ENCODE results near the gene REG1A.

Gene REG1A

DNA sequence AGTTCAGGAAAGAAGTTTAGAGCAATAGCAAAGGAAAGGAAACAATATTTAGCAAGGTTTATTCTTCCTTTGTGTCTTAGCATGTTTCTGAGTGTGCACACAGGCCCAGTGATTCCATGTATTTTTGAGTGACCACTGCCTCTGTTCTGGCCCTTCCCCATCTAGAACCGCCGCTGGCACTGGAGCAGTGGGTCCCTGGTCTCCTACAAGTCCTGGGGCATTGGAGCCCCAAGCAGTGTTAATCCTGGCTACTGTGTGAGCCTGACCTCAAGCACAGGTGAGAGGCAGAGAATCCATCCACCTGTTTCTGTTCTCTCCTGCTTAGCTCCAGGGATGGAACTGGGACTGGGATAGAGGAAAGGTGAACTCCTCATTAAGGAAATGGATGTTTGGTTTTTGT, 2.4 kb downstream of the REG1A start:
- TF ChIP-seq, protein P1, sequence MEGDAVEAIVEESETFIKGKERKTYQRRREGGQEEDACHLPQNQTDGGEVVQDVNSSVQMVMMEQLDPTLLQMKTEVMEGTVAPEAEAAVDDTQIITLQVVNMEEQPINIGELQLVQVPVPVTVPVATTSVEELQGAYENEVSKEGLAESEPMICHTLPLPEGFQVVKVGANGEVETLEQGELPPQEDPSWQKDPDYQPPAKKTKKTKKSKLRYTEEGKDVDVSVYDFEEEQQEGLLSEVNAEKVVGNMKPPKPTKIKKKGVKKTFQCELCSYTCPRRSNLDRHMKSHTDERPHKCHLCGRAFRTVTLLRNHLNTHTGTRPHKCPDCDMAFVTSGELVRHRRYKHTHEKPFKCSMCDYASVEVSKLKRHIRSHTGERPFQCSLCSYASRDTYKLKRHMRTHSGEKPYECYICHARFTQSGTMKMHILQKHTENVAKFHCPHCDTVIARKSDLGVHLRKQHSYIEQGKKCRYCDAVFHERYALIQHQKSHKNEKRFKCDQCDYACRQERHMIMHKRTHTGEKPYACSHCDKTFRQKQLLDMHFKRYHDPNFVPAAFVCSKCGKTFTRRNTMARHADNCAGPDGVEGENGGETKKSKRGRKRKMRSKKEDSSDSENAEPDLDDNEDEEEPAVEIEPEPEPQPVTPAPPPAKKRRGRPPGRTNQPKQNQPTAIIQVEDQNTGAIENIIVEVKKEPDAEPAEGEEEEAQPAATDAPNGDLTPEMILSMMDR (IDR thresholded peaks at IDR 0.05; ENCODE audit: low read depth, low read length) = no peak
- DNase-seq (ENCODE audit: low read depth, low spot score) = no peak
- in situ Hi-C loops (cut with HindIII; ENCODE audit: low sequenced_read_pairs) = no loop called here
- no peak overlapping the region for H3K4me3 ChIP-seq (ENCODE audit: low read depth, low read length)

- no peak for DNase-seq (ENCODE audit: low read depth, low spot score)
- TF ChIP-seq, protein P1 (IDR thresholded peaks at IDR 0.05; ENCODE audit: low read depth, low read length) = no peak
- H3K4me3 ChIP-seq (ENCODE audit: low read depth, low read length) = no peak overlapping the region
- in situ Hi-C loops (cut with HindIII; ENCODE audit: low sequenced_read_pairs) = no loop called here
Measured at GRCh38 chr2:79124907-79125720, 4.8 kb downstream of the REG1A start.

GRCh38 chr2:79125721-79125985, 5.4 kb downstream of the REG1A start:
- TF ChIP-seq, protein P1 (IDR thresholded peaks at IDR 0.05; ENCODE audit: low read depth, low read length) = no peak
- in situ Hi-C loops (cut with HindIII; ENCODE audit: low sequenced_read_pairs) = no loop called here
- no peak overlapping the region for H3K4me3 ChIP-seq (ENCODE audit: low read depth, low read length)
- no peak for DNase-seq (ENCODE audit: low read depth, low spot score)

- in situ Hi-C loops (cut with HindIII; ENCODE audit: low sequenced_read_pairs) = no loop called here
- TF ChIP-seq, protein P1 (IDR thresholded peaks at IDR 0.05; ENCODE audit: low read depth, low read length) = no peak
- no peak for DNase-seq (ENCODE audit: low read depth, low spot score)
Measured at GRCh38 chr2:79128406-79128805, 8.1 kb downstream of the REG1A start.

DNA sequence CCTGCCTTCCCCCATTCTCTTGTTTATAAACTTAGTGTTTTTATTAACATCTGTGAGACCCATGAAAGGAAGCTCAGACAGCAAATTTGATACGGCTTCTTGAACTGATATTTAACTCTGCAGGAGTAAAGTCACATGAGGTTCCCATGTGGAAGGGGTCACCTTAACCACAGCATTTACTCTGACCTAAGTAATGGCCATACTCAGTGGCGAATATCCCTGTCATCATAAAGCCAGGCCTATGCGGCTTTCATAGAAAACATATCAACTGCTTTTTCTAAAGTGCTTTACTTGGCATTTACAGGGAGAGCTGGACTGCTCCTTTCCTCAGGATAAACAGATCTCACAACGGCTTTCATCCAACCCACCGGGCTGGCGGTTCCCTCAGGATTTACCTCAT, 9.0 kb downstream of the REG1A start:
- in situ Hi-C loops (cut with HindIII; ENCODE audit: low sequenced_read_pairs) = no loop called here
- H3K4me3 ChIP-seq (ENCODE audit: low read depth, low read length) = no peak overlapping the region
- DNase-seq (ENCODE audit: low read depth, low spot score) = no peak
- TF ChIP-seq, protein P1 (IDR thresholded peaks at IDR 0.05; ENCODE audit: low read depth, low read length) = no peak

More at GRCh38 chr2:79128406-79128805, 8.1 kb downstream of the REG1A start:
- no peak overlapping the region for H3K4me3 ChIP-seq (ENCODE audit: low read depth, low read length)

DNA sequence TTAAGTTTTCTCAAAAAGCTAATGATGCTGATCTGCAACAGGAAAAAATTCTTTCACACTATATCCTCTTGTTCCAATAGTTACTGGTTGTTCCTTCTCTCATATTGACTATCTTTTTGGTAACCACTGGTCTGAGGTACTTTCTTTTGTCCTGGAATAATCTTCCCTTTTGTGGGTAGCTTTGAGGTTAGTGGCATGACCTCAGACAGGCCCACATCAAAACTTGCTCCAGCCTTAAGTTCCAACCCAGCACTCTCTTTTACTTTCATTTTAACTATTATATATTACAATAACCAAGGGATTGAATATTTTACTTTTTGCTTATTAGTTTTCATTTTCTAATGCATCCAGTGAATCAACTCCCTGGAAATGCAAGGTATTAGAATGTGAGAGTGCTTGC, 9.5 kb downstream of the REG1A start:
- no peak for DNase-seq (ENCODE audit: low read depth, low spot score)
- in situ Hi-C loops (cut with HindIII; ENCODE audit: low sequenced_read_pairs) = no loop called here
- TF ChIP-seq, protein P1 (IDR thresholded peaks at IDR 0.05; ENCODE audit: low read depth, low read length) = no peak
- H3K4me3 ChIP-seq (ENCODE audit: low read depth, low read length) = no peak overlapping the region

Measured in astrocyte of the spinal cord (primary cell).